Calu3 (cell line): ENCODE measurements around the gene ABTB2. TPM values are rescaled to one million over a fixed set of nuclear protein-coding genes. Genes with fewer than 3 reads are reported as not detected.

ENCODE experiments used
- BruUV-seq: library from RNA; stranded (reverse); fragments of 400-500 nt; replicated peaks from 2 replicates; lab custom pipeline; 2021; lab: Mats Ljungman, UMichigan
- CTCF ChIA-PET: fragments of 300-600 bp; sonication (Branson Sonifier 250); formaldehyde crosslinking; loops from one replicate; lab custom pipeline; 2022; ENCODE audit warnings: antibody characterized with exemption; lab: Charles Lee
- DNase-seq: peaks from one replicate; pipeline ENCODE4 v3.0.0; 2022
- H3K27ac Mint-ChIP-seq: one replicate; pipeline ENCODE4 v1.8.0; 2022; ENCODE audit warnings: mixed read lengths; ENCODE audit not compliant: unreplicated experiment
- H3K27me3 Mint-ChIP-seq: one replicate; pipeline ENCODE4 v1.8.0; 2022; ENCODE audit warnings: mixed read lengths; ENCODE audit not compliant: unreplicated experiment
- H3K36me3 Mint-ChIP-seq: one replicate; pipeline ENCODE4 v1.8.0; 2022; ENCODE audit warnings: mild to moderate bottlenecking, moderate library complexity, mixed read lengths; ENCODE audit not compliant: insufficient read depth, unreplicated experiment
- H3K4me1 Mint-ChIP-seq: one replicate; pipeline ENCODE4 v1.8.0; 2022; ENCODE audit warnings: mild to moderate bottlenecking, low read depth, mixed read lengths; ENCODE audit not compliant: unreplicated experiment
- H3K4me3 Mint-ChIP-seq: one replicate; pipeline ENCODE4 v1.8.0; 2022; ENCODE audit warnings: mild to moderate bottlenecking, low read depth, moderate library complexity, mixed read lengths; ENCODE audit not compliant: unreplicated experiment
- H3K9me3 Mint-ChIP-seq: one replicate; pipeline ENCODE4 v1.8.0; 2022; ENCODE audit warnings: low read depth, mixed read lengths; ENCODE audit not compliant: unreplicated experiment
- intact Hi-C: fragments of 100-400 bp; cut with micrococcal nuclease; formaldehyde crosslinking; loops from one replicate; pipeline ENCODE4 v1.10.0; 2022; ENCODE audit not compliant: unreplicated experiment
- total RNA-seq: library from RNA; stranded (reverse); gene quantifications from 2 replicates; pipeline ENCODE4 v1.2.3, GENCODE V29; 2022
- TF ChIP-seq, protein P1 (sequence below): fragments of 200-600 bp; IDR thresholded peaks from one replicate; pipeline ENCODE4 v1.8.0; 2022; ENCODE audit warnings: antibody characterized with exemption; ENCODE audit not compliant: unreplicated experiment

The ABTB2 gene
- total RNA-seq, 1 experiment from 2014 or later: 24.8 TPM

GRCh38 chr11:34315394-34315793 lies 42.4 kb downstream of the ABTB2 start:
- H3K27ac Mint-ChIP-seq: no peak overlapping the region
- CTCF ChIA-PET: no interaction called here
- H3K36me3 Mint-ChIP-seq: peaks cover under 1% of the 10 kb centered on the region
- H3K4me1 Mint-ChIP-seq: peaks cover 23% of the 10 kb centered on the region
- H3K27me3 Mint-ChIP-seq: no peaks in the 10 kb centered on the region
- BruUV-seq: no TSS peak
- intact Hi-C loops: no loop called here
- no peaks in the 10 kb centered on the region for H3K9me3 Mint-ChIP-seq
- H3K4me3 Mint-ChIP-seq: no peak overlapping the region
- no peak for DNase-seq
- TF ChIP-seq, protein P1, sequence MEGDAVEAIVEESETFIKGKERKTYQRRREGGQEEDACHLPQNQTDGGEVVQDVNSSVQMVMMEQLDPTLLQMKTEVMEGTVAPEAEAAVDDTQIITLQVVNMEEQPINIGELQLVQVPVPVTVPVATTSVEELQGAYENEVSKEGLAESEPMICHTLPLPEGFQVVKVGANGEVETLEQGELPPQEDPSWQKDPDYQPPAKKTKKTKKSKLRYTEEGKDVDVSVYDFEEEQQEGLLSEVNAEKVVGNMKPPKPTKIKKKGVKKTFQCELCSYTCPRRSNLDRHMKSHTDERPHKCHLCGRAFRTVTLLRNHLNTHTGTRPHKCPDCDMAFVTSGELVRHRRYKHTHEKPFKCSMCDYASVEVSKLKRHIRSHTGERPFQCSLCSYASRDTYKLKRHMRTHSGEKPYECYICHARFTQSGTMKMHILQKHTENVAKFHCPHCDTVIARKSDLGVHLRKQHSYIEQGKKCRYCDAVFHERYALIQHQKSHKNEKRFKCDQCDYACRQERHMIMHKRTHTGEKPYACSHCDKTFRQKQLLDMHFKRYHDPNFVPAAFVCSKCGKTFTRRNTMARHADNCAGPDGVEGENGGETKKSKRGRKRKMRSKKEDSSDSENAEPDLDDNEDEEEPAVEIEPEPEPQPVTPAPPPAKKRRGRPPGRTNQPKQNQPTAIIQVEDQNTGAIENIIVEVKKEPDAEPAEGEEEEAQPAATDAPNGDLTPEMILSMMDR: no peak

GRCh38 chr11:34314936-34315335 lies 42.9 kb downstream of the ABTB2 start:
- Mint-ChIP-seq H3K4me1 (peaks cover 28% of the 10 kb centered on the region), H3K27me3 (no peaks in the 10 kb centered on the region), H3K4me3 (no peak overlapping the region), H3K27ac (no peak overlapping the region), H3K36me3 (peaks cover 5% of the 10 kb centered on the region), H3K9me3 (no peaks in the 10 kb centered on the region)
- DNase-seq: no peak
- TF ChIP-seq, protein P1: no peak
- CTCF ChIA-PET: no interaction called here
- no TSS peak for BruUV-seq
- intact Hi-C loops: no loop called here

DNA sequence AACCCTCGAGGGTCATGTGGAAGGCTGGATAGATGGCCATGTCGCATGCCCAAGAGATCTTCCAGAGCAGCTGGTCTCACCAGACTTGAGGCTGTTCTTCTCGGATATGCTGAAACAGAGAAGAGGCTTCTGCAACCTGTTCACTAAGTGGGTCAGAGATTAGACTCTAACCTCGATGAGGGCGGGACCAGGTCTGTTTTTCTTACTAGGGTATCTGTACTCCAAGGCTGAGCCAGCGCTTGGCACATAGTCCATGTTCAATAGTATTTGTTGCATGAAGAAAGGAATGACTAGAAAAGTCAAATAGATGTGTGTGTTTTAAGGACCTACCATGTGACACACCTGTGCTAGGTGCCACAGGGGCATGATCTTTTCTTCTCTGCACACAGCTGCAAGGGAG lies 43.6 kb downstream of the ABTB2 start:
- Mint-ChIP-seq H3K4me1 (peaks cover 36% of the 10 kb centered on the region), H3K4me3 (no peak overlapping the region), H3K27ac (no peak overlapping the region), H3K27me3 (no peaks in the 10 kb centered on the region), H3K36me3 (peaks cover 5% of the 10 kb centered on the region), H3K9me3 (no peaks in the 10 kb centered on the region)
- DNase-seq: no peak
- CTCF ChIA-PET: no interaction called here
- intact Hi-C loops: no loop called here
- BruUV-seq: no TSS peak
- TF ChIP-seq, protein P1: no peak

GRCh38 chr11:34313099-34313517 lies 44.7 kb downstream of the ABTB2 start:
- CTCF ChIA-PET: interaction anchor here (0.9 kb wide), 1 partner anchor 139 kb away, joined by 4 read pairs; no protein-coding TSS in a partner anchor
- no peak for DNase-seq
- Mint-ChIP-seq H3K4me3 (no peak overlapping the region), H3K27me3 (no peaks in the 10 kb centered on the region), H3K36me3 (peaks cover 5% of the 10 kb centered on the region), H3K27ac (no peak overlapping the region), H3K4me1 (peaks cover 37% of the 10 kb centered on the region), H3K9me3 (no peaks in the 10 kb centered on the region)
- TF ChIP-seq, protein P1: no peak
- BruUV-seq: no TSS peak
- intact Hi-C loops: no loop called here
